Upper lobe of right lung (tissue), 1 donor: ENCODE data around the gene SPATA6L. TPM values are rescaled to one million over a fixed set of nuclear protein-coding genes. Genes with fewer than 3 reads are reported as not detected.

Experiments
- ATAC-seq: fragments of 200-7000 bp; cut with Tn5 transposase; one replicate; pipeline ENCODE4 v1.9.1; 2020; ENCODE audit warnings: mild to moderate bottlenecking, moderate library complexity
- DNase-seq: peaks from one replicate; pipeline ENCODE4 v3.0.0-alpha.2; 2020
- H3K27ac ChIP-seq: fragments of 200-600 bp; one replicate; pipeline ENCODE4 v1.8.0; 2022
- H3K27me3 ChIP-seq: fragments of 200-600 bp; one replicate; pipeline ENCODE4 v1.8.0; 2022; ENCODE audit warnings: mild to moderate bottlenecking
- H3K36me3 ChIP-seq: fragments of 200-600 bp; one replicate; pipeline ENCODE4 v1.8.0; 2022
- H3K4me1 ChIP-seq: fragments of 200-600 bp; one replicate; pipeline ENCODE4 v1.8.0; 2022
- H3K4me3 ChIP-seq: fragments of 200-600 bp; one replicate; pipeline ENCODE4 v1.8.0; 2022; ENCODE audit warnings: mild to moderate bottlenecking
- H3K9me3 ChIP-seq: fragments of 200-600 bp; one replicate; pipeline ENCODE4 v1.8.0; 2022
- CTCF ChIP-seq: fragments of 200-600 bp; IDR thresholded peaks from one replicate; pipeline ENCODE4 v1.8.0; 2022; ENCODE audit warnings: antibody characterized with exemption
- intact Hi-C: fragments of 100-400 bp; cut with DNase I; formaldehyde crosslinking; loops from one replicate; pipeline ENCODE4 v1.11.0; 2022
- total RNA-seq: library from RNA; stranded (reverse); fragmentation: NEBNext Ultra II Directional; extraction: Animal tissue kit (Norgen Biotek cat#: 25700); gene quantifications from one replicate; pipeline ENCODE4 v1.2.1, GENCODE V29; 2021
- donor health status: DM: no; HTN: yes; CAD: no; lungs with severe emphysema.

Gene SPATA6L
- total RNA-seq, 1 donor from 2014 or later: 12.6 TPM

- DNase-seq (no peak), ATAC-seq (no peak)
- Histone ChIP-seq H3K4me1 (no peaks in the 10 kb centered on the region), H3K27ac (no peak overlapping the region), H3K4me3 (no peak overlapping the region), H3K27me3 (no peaks in the 10 kb centered on the region), H3K9me3 (no peaks in the 10 kb centered on the region), H3K36me3 (peaks cover 3% of the 10 kb centered on the region)
- intact Hi-C loops: no loop called here
- TF ChIP-seq CTCF: no peak
These were observed 45.3 kb downstream of the SPATA6L start for GRCh38 chr9:4620881-4621555.

- H3K27me3 ChIP-seq: no peaks in the 10 kb centered on the region
- peaks cover 3% of the 10 kb centered on the region for H3K36me3 ChIP-seq
- no peak overlapping the region for H3K4me3 ChIP-seq
- H3K9me3 ChIP-seq: no peaks in the 10 kb centered on the region
- intact Hi-C loops: no loop called here
- no peak for TF ChIP-seq CTCF
- no peaks in the 10 kb centered on the region for H3K4me1 ChIP-seq
- ATAC-seq: peak; percentile 52
- no peak for DNase-seq
- no peak overlapping the region for H3K27ac ChIP-seq
These were observed 46.1 kb downstream of the SPATA6L start for GRCh38 chr9:4620057-4620765.

GRCh38 chr9:4618700-4619099 is 47.6 kb downstream of the SPATA6L start:
- no peaks in the 10 kb centered on the region for H3K4me1 ChIP-seq
- TF ChIP-seq CTCF: no peak
- intact Hi-C loops: no loop called here
- no peaks in the 10 kb centered on the region for H3K27me3 ChIP-seq
- H3K9me3 ChIP-seq: no peaks in the 10 kb centered on the region
- DNase-seq (no peak), ATAC-seq (no peak)
- H3K36me3 ChIP-seq: peaks cover 3% of the 10 kb centered on the region
- no peak overlapping the region for H3K4me3 ChIP-seq
- no peak overlapping the region for H3K27ac ChIP-seq

- Histone ChIP-seq H3K36me3 (peaks cover 3% of the 10 kb centered on the region), H3K9me3 (no peaks in the 10 kb centered on the region), H3K27me3 (no peaks in the 10 kb centered on the region), H3K27ac (no peak overlapping the region), H3K4me3 (no peak overlapping the region), H3K4me1 (no peaks in the 10 kb centered on the region)
- TF ChIP-seq CTCF: no peak
- no peak for ATAC-seq
- intact Hi-C loops: no loop called here
- DNase-seq: no peak
These were observed 48.5 kb downstream of the SPATA6L start for GRCh38 chr9:4617752-4618151.

- TF ChIP-seq CTCF: no peak
- ATAC-seq: no peak
- H3K27me3 ChIP-seq: no peaks in the 10 kb centered on the region
- no peak for DNase-seq
- no peak overlapping the region for H3K4me3 ChIP-seq
- H3K27ac ChIP-seq: no peak overlapping the region
- no peaks in the 10 kb centered on the region for H3K9me3 ChIP-seq
- intact Hi-C loops: no loop called here
- H3K4me1 ChIP-seq: no peaks in the 10 kb centered on the region
- H3K36me3 ChIP-seq: peaks cover 3% of the 10 kb centered on the region
These were observed 50.5 kb downstream of the SPATA6L start for GRCh38 chr9:4615778-4616177.
